Activated CD8-positive, alpha-beta memory T cell treated with anti-CD3 and anti-CD28 coated beads for 36 hours (primary cell): ENCODE results near the gene NPSR1. TPM values are rescaled to one million over a fixed set of nuclear protein-coding genes. Genes with fewer than 3 reads are reported as not detected.
"Not testable (repeated sequence)": the region's sequence is repeated elsewhere in the genome, so short reads cannot be mapped to it uniquely, and the experiment has no call there.

Experiments used
- CTCF ChIA-PET: fragments of 350-600 bp; sonication (Branson Sonifier 250); formaldehyde crosslinking; loops from one replicate; lab custom pipeline; 2021; ENCODE audit warnings: antibody characterized with exemption; lab: Charles Lee
- POLR2A ChIA-PET: fragments of 350-600 bp; sonication (Branson Sonifier 250); formaldehyde crosslinking; loops from one replicate; lab custom pipeline; 2021; ENCODE audit warnings: antibody characterized with exemption; lab: Charles Lee
- total RNA-seq, 2 experiments: library from RNA; stranded (reverse); gene quantifications; one replicate each; pipeline ENCODE4 v1.2.3, GENCODE V29; 2021

Gene NPSR1
- total RNA-seq, 2 experiments from 2014 or later, result not detected

DNA sequence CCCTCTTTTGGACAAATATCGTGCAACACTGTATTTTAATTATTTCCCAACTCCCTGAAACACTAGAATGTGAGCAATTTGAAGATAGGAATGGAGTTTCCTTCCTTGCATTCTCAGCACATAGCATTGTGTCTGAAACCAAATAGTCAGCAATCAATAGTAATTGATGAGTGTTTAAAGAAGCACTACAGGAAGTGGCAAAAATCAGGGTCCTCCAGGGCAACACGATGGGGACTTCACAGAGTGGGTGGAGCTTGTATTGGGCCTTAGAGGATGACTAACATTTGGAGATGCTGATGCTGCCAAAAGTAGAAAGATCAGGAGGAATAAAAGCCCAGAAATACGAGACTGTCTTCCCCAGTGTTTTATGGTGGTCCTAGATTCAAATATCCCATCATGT, 94.9 kb downstream of the NPSR1 start:
- ChIA-PET POLR2A (no interaction called here), CTCF (no interaction called here)

DNA sequence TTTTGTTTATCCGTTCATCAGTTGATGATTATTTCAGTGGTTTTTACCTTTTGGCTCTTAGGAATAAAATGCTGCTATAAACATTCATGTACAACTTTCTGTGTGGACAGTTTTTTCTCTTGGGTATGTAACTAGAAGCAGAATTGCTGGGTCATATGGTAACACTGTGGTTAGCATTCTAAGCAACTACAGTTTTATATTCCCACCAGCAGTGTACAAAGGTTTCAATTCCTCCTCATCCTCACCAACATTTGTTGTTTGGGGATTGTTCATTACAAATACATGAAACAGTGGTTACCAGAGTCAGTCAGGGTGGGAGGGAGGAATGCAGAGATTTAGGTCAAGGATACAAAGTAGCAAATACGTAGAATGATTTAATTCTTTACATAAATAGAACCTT, 97.0 kb downstream of the NPSR1 start:
- CTCF ChIA-PET, result no interaction called here
- POLR2A ChIA-PET, result no interaction called here

- POLR2A ChIA-PET, result no interaction called here
These were observed 98.0 kb downstream of the NPSR1 start for GRCh38 chr7:34756025-34756437.

DNA sequence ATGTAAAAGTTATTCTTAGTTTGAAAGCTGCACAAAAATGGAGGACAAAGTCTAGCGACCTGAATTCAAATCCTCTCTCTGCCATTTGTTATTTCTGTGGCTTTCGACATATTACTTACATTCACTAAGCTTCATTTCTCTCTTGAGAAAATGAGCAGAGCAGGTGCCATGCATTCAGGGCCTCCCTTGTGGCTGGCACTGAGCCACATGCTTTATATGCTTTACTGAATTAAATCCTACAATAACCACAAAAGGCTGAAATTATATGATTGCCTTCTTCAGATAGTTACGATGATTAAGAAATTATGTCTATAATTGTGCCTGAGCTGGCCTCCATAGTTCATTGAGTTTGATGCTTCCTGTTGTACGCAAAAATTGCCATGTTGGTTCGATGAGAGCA, 98.7 kb downstream of the NPSR1 start:
- ChIA-PET POLR2A (no interaction called here), CTCF (no interaction called here)

More at GRCh38 chr7:34756025-34756437, 98.0 kb downstream of the NPSR1 start:
- CTCF ChIA-PET, result no interaction called here

- ChIA-PET CTCF (no interaction called here), POLR2A (no interaction called here)
These were observed 99.6 kb downstream of the NPSR1 start for GRCh38 chr7:34757570-34758110.

- ChIA-PET CTCF (no interaction called here), POLR2A (no interaction called here)
These were observed 100.1 kb downstream of the NPSR1 start for GRCh38 chr7:34758111-34758601.

DNA sequence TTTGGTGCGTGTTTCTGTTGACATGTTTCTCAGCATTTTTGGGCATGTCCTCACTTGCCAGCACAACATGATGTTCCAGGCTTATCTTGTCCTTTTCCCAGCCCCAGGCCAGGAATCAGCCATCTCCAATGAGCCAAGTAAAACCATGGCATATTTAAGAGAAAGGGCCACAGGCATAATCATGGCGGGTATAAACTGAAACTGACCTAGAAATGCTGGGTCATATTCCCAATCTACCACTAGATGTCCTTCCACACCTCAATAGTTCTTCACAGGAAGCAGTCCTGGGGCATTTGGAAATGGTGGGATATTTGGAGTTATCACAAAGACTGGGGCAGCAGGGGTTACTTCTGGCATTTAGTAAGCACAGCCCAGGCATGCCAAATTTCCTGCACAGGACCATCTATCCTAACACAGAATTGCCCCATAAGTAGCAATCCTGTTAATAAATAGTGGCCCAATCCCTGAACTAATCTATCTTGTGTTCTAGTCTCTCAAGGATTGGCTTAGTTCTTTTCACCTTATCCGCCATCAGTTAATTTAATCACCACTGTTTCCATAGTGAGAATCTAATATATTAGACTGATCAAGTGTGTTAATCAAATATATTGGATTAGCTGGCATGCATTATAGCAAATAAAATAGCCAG, 101.6 kb downstream of the NPSR1 start:
- POLR2A ChIA-PET, result no interaction called here

GRCh38 chr7:34760271-34760670, 102.3 kb downstream of the NPSR1 start:
- ChIA-PET POLR2A (no interaction called here), CTCF (no interaction called here)

More for the DNA sequence above, 101.6 kb downstream of the NPSR1 start:
- CTCF ChIA-PET, result no interaction called here

- CTCF ChIA-PET, result no interaction called here
- POLR2A ChIA-PET, result no interaction called here
These were observed 103.2 kb downstream of the NPSR1 start for GRCh38 chr7:34761206-34761605.

DNA sequence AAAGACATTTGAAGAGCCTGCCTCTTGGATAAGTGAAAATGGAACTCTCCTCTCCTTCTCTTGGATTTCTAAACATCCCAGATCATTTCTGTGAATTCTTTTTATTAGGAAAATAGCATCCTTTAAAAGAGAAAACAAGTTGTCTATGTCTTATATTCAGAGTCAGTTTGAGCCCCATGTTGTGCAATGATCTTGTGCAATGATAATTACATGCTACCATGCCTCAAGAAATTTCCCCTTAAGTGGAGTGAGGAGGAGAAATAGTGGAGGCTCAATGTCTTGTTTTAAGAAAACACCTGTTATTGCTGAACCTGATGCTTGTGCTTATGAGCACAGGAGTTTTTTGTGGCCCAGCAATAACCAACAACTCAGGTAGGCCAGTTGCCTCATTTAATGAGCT, 103.6 kb downstream of the NPSR1 start:
- ChIA-PET CTCF (no interaction called here), POLR2A (no interaction called here)

GRCh38 chr7:34762764-34763163, 104.7 kb downstream of the NPSR1 start:
- POLR2A ChIA-PET, result no interaction called here
- CTCF ChIA-PET, result no interaction called here

- ChIA-PET POLR2A (no interaction called here), CTCF (no interaction called here)
These were observed 114.4 kb downstream of the NPSR1 start for GRCh38 chr7:34772296-34772938.

- CTCF ChIA-PET, result no interaction called here
- POLR2A ChIA-PET, result no interaction called here
These were observed 118.8 kb downstream of the NPSR1 start for GRCh38 chr7:34776748-34777358.

GRCh38 chr7:34780546-34780945, 122.5 kb downstream of the NPSR1 start:
- ChIA-PET CTCF (no interaction called here), POLR2A (no interaction called here)

- ChIA-PET CTCF (no interaction called here), POLR2A (no interaction called here)
These were observed 129.6 kb downstream of the NPSR1 start for GRCh38 chr7:34787586-34787985.

DNA sequence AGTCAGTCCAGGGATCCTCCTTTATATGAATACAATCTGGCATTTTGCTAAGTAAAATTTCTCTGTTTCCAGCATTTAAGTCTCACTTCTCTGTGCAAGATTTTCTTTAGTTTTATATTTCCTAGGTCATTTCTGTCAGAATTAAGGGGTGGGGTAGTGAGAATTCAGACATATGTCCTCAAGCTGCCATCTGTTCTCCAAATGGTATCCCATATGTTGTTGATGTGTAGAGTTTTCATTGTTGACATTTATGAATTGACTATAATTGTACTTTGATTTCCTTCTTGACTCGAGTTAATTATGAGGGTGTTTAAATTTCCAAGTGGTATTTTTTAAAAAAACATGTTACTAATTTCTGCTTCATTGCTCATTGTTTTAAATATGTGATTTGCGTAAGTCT, 148.8 kb downstream of the NPSR1 start:
- ChIA-PET CTCF (no interaction called here), POLR2A (no interaction called here)

- ChIA-PET CTCF (no interaction called here), POLR2A (no interaction called here)
These were observed 149.7 kb downstream of the NPSR1 start for GRCh38 chr7:34807548-34808340.

DNA sequence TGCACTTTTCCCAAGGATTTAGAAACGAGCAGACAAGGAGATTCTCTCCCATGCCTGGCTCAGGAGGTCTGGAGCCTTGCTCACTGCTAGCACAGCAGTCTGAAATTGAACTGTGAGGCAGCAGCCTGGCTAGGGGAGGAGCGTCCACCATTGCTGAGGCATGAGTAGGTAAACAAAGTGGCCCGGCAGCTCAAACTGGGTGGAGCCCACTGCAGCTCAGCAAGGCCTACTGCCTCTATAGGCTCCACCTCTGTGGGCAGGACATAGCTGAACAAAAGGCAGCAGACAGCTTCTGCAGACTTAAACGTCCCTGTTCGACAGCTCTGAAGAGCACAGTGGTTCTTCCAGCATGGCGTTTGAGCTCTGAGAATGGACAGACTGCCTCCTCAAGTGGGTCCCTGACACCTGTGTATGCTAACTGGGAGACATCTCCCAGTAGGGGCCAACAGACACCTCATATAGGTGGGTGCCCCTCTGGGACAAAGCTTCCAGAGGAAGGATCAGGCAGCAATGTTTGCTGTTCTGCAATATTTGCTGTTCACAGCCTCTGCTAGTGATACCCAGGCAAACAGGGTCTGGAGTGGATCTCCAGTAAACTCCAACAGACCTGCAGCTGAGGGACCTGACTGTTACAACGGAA, 156.3 kb downstream of the NPSR1 start:
- CTCF ChIA-PET, POLR2A ChIA-PET: not testable (repeated sequence)

DNA sequence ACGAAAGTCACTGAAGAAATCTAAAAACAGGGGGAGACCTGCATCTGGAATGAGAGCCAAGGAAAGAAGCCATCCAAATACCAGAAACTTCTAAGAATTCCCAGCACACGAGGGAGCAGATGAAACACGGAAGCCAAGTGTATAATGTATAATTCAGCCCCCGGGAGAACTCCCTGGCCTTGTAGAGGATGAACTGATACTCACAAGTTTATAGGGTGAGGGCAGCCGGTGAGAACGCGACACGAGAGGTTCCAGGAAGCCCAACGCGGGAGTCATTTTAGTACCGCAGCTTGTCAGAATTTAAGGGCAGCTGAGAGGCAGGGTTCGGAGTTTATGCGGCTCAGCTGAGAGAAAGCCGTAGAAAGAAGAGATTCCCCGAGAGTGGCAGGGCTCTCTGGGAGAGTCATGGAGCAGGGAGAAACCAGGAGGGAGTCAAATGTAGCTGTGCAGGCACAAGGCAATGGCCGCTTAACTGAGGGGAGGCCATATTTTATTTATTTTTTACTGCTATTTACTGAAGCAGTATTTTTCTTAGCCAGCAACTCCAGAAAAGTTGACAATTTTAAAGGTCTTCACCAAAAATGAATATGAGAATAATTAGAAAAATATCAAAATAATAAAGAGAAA, 164.0 kb downstream of the NPSR1 start:
- POLR2A ChIA-PET, result no interaction called here
- CTCF ChIA-PET, result no interaction called here
